ENCODE results near the gene PHC2. TPM values are rescaled to one million over a fixed set of nuclear protein-coding genes. Genes with fewer than 3 reads are reported as not detected.

Gene PHC2
- total RNA-seq, 4 donors from 2014 or later = 118 to 164 (median 139) TPM

DNA sequence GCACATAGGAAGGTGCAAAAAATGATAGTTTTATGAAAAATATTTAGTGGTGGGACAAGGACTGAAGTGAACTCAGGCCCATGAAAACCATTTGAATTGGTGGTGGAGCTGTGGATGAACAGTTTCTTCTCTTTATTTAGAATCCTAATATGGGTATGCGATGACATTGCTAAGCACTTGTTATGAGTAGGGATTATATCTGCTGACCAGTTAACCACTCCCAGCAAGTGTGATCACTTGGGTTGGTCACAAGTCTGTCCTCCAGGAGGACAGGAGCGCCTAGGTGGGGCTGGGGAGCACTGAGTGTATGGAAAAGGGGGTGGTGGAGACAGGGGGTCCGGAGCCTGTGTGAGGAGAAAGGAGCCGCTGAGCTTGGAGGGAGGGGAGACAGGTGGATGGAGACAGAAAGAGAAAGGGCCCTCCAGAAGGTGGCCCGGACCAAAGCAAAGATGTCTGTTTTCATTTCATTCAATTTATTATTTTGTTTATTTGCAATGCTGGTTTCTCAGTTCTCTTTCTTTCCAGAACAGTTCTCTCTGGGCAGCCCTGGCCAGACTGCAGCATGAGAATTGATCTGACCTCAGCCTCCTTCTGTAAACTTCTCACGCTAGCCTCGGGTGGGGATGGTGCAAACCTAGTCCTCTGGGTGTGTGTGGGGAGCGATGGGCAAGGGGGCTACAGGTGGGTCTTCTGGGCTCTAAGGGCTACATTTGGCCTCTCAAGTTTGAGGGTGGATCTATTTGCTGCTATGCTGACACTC is 31.7 kb upstream of the PHC2 start:
- TF ChIP-seq, protein P1, sequence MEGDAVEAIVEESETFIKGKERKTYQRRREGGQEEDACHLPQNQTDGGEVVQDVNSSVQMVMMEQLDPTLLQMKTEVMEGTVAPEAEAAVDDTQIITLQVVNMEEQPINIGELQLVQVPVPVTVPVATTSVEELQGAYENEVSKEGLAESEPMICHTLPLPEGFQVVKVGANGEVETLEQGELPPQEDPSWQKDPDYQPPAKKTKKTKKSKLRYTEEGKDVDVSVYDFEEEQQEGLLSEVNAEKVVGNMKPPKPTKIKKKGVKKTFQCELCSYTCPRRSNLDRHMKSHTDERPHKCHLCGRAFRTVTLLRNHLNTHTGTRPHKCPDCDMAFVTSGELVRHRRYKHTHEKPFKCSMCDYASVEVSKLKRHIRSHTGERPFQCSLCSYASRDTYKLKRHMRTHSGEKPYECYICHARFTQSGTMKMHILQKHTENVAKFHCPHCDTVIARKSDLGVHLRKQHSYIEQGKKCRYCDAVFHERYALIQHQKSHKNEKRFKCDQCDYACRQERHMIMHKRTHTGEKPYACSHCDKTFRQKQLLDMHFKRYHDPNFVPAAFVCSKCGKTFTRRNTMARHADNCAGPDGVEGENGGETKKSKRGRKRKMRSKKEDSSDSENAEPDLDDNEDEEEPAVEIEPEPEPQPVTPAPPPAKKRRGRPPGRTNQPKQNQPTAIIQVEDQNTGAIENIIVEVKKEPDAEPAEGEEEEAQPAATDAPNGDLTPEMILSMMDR (IDR thresholded peaks at IDR 0.05; ENCODE audit: low read depth) = no peak

DNA sequence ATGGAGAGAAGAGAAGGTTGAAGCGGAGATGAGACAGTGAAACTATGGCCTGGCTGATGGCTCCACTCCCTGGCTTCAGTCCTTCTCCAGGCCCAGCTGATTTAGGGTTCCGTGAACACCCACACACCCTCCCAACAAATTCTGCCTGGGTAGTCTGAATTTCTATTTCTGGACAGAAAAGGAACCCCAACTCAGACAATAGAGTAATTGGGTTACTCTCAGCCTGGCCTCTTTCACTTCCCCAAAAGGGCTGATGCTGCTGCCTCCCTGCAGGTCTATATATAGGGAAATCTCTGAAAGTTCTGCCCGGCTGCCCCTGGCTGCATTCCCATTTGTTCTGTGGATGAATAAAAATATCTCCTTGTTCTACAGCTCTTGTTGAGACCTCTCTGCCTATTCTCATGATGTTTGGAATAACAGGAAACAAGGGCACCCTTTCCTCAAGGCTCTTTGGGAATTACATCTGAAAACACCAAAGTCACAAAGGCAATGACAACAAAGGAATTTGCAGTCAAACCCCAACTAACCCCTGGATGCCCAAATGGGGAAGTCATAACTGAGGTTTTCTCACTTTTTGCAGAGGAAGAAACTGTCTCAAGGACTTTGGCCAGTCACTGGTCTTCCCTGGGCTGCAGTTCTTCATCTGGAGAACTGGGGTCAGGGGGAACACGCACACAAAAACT is 30.2 kb upstream of the PHC2 start:
- TF ChIP-seq, protein P1 (IDR thresholded peaks at IDR 0.05; ENCODE audit: low read depth) = no peak

DNA sequence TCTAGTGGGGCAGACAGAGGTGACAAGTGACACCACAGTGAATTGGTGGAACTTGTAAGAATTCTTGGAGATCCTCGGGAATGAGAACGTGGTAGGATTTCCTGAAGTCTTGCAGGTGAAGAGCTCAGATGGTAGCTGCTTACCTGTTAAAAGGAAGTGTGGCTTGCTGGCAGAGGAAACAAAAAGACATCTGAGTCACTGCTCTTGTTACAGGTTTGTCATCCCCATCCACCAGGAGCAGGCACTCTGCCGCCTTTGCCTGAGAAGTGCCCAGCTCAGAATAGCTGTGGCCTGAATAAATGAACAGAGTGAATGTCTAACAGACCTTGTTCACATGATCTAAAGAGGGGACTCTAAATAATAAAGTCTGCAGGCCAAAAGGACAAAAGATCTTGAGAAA is 29.2 kb upstream of the PHC2 start:
- TF ChIP-seq, protein P1 (IDR thresholded peaks at IDR 0.05; ENCODE audit: low read depth) = no peak

DNA sequence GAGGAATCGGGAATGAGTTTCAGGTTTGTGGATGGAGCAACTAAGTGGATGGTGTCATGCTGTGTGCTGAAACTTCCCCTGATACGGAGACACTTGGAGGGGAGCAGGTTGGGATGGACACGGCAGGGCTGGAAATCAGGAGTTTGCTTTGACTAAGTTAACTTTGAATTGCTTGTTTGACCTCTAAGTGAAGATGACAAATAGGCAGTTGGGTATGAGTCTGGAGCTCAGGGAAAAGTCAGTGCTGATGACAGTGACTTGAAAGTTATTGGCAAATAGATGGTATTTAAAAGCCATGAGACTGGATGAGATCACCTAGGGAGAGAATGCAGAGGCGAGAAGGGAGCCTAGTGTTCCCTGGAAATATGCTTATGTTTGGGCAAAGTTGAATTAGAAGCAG is 28.8 kb upstream of the PHC2 start:
- TF ChIP-seq, protein P1 (IDR thresholded peaks at IDR 0.05; ENCODE audit: low read depth) = no peak

DNA sequence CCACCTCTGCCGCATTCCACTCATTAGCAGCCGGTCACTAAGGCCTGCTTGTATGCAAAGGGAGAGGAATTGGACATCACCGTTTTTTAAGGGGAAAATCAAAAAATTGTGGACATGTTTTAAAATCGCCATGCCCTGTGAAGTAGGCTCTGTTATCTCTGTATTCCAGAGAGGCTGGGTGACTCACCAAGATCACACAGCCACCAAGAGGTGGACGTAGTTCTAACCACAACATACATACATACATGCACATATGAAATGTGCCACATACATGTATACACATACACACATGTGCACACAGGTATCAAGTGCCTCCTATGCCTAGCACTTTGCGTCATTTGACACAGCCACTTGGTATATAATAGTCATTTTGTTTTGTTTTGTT is 25.6 kb upstream of the PHC2 start:
- TF ChIP-seq, protein P1 (IDR thresholded peaks at IDR 0.05; ENCODE audit: low read depth) = no peak

DNA sequence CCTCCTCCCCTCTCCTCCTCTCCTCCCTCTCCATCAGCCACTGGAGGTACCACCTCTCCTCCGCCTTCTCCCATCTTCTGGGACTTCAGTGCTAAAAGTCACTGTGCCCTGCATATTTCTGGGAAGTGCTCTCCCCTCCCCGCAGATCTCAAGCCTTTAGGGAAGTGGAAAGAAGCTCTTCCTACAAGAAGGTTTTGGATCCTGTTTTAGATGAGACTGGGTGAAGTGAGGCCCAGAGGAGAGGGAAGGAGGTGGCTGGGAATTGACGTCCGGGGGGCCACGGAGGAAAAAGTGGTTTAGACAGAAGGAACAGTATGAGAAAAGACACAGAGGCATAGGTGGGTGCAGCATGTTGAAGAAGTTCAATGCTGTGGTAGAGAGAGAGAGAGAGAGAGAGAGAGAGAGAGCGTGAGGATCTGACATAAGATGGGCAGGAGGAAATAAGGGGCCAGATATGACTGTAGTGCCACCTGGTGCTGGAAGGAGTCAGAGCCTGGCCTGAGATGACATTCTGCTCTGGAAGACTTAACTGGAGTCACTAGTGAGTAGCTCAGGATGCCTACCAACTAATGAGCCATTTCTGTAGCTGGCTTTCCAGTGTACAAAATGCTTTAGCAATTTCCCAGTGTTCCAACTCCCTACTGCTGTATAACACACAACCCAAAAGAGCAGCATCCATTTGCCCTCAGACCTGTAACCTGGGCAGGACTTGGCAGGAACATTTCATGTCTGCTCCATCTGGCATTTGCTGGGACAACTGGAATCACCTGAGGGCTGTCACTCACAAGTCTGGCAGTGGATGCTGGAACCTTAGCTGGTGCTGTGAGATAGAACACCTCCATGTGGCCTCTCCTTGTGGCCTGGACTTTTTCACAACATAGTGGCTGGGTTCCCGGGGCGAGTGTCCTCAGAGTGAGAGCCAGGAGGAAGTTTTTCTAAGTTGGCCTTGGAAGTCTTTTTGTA is 24.9 kb upstream of the PHC2 start:
- TF ChIP-seq, protein P1 (IDR thresholded peaks at IDR 0.05; ENCODE audit: low read depth) = no peak

Data from subcutaneous adipose tissue (tissue), 4 donors.